Uterus (tissue), 4 donors: ENCODE data around the gene SLIT3. TPM values are rescaled to one million over a fixed set of nuclear protein-coding genes. Genes with fewer than 3 reads are reported as not detected.

Experiments
- DNase-seq, 2 donors: peaks; one replicate each; pipeline ENCODE4 v3.0.0-alpha.2; 2019 to 2020
- H3K27ac ChIP-seq, 2 donors: fragments of 200-600 bp; sonication (generic); 1 replicate in 1 of 2; 2 replicates in 1 of 2; pipeline ENCODE4 v1.5.1; 2016 to 2018
- H3K27me3 ChIP-seq, 2 donors: fragments of 200-600 bp; sonication (generic); one replicate each; pipeline ENCODE4 v1.5.1; 2018 to 2019; ENCODE audit warnings: control low read depth in 1 of 2
- H3K36me3 ChIP-seq, 2 donors: fragments of 200-600 bp; sonication (generic); one replicate each; pipeline ENCODE4 v1.5.1; 2019; ENCODE audit warnings: control low read depth in 1 of 2
- H3K4me1 ChIP-seq, 2 donors: fragments of 200-600 bp; sonication (generic); one replicate each; pipeline ENCODE4 v1.5.1; 2018 to 2019; ENCODE audit warnings: control low read depth in 1 of 2
- H3K4me3 ChIP-seq, 2 donors: fragments of 200-600 bp; sonication (generic); 1 replicate in 1 of 2; 2 replicates in 1 of 2; pipeline ENCODE4 v1.5.1; 2018 to 2019; ENCODE audit warnings: mild to moderate bottlenecking in 1 of 2
- H3K9me3 ChIP-seq, 2 donors: fragments of 200-600 bp; sonication (generic); one replicate each; pipeline ENCODE4 v1.5.1; 2019; ENCODE audit warnings: control low read depth in 1 of 2
- CTCF ChIP-seq, 4 experiments: fragments of 200-600 bp in 2 of 4; fragments of 450-650 bp in 2 of 4; sonication (generic) in 2 of 4; IDR thresholded peaks; one replicate each; pipeline ENCODE4 v1.5.1; 2016 to 2019; ENCODE audit warnings: antibody characterized with exemption in 4 of 4, mild to moderate bottlenecking in 2 of 4, moderate library complexity in 1 of 4
- POLR2A ChIP-seq, 2 donors: fragments of 450-650 bp; IDR thresholded peaks; one replicate each; pipeline ENCODE4 v1.6.1; 2016; ENCODE audit warnings: antibody characterized with exemption in 2 of 2, mild to moderate bottlenecking in 1 of 2, moderate library complexity in 1 of 2
- intact Hi-C: fragments of 100-400 bp; cut with DNase I; formaldehyde crosslinking; loops from one replicate; pipeline ENCODE4 v1.15.1; 2023; ENCODE audit warnings: low total_unique reads
- total RNA-seq, 4 donors: library from RNA; depleted of rRNA in 3 of 4; stranded (reverse); fragments of >200 nt in 3 of 4; gene quantifications; one replicate each; pipeline versions ENCODE4 v1.1.0 to v1.2.4, GENCODE V29; 2014 to 2023
- donor health status: DM: yes; HTN: yes; CAD: no.

The SLIT3 gene
- total RNA-seq, 4 donors from 2014 or later = 9.4 to 62.2 (median 28.1) TPM

GRCh38 chr5:169050146-169050571 lies 250.8 kb downstream of the SLIT3 start:
- no peaks in the 10 kb centered on the region for H3K27me3 ChIP-seq
- intact Hi-C loops = no loop called here
- no peak overlapping the region for H3K4me3 ChIP-seq
- no peaks in the 10 kb centered on the region for H3K4me1 ChIP-seq
- H3K27ac ChIP-seq = no peak overlapping the region
- no peak for TF ChIP-seq CTCF (IDR thresholded peaks at IDR 0.05)
- no peak for TF ChIP-seq POLR2A (IDR thresholded peaks at IDR 0.05)
- DNase-seq = no peak
- no peaks in the 10 kb centered on the region for H3K9me3 ChIP-seq
- no peaks in the 10 kb centered on the region for H3K36me3 ChIP-seq

DNA sequence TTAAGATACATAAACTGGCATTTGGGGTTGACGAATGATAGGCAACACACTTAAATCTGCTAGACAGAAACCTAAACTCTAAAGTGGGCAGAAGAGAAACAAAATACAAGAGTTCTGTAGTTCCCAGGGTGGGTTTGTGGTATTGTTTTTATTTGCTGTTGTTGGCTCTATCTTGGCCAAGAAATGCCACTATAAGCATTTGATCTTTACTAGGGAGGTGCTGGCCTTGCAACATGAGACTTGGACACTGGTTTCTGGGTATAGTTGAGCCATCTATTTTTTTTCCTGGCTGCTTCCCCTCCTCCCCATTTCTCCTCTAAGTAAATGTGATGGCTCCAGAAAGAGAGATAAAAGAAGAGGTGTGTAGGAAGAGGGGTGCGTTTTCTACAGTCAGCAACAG lies 251.2 kb downstream of the SLIT3 start:
- no peak for DNase-seq
- no peak for TF ChIP-seq CTCF (IDR thresholded peaks at IDR 0.05)
- no peak for TF ChIP-seq POLR2A (IDR thresholded peaks at IDR 0.05)
- intact Hi-C loops = no loop called here
- no peak overlapping the region for H3K4me3 ChIP-seq
- no peaks in the 10 kb centered on the region for H3K27me3 ChIP-seq
- H3K9me3 ChIP-seq = no peaks in the 10 kb centered on the region
- H3K27ac ChIP-seq = no peak overlapping the region
- no peaks in the 10 kb centered on the region for H3K4me1 ChIP-seq
- H3K36me3 ChIP-seq = no peaks in the 10 kb centered on the region

DNA sequence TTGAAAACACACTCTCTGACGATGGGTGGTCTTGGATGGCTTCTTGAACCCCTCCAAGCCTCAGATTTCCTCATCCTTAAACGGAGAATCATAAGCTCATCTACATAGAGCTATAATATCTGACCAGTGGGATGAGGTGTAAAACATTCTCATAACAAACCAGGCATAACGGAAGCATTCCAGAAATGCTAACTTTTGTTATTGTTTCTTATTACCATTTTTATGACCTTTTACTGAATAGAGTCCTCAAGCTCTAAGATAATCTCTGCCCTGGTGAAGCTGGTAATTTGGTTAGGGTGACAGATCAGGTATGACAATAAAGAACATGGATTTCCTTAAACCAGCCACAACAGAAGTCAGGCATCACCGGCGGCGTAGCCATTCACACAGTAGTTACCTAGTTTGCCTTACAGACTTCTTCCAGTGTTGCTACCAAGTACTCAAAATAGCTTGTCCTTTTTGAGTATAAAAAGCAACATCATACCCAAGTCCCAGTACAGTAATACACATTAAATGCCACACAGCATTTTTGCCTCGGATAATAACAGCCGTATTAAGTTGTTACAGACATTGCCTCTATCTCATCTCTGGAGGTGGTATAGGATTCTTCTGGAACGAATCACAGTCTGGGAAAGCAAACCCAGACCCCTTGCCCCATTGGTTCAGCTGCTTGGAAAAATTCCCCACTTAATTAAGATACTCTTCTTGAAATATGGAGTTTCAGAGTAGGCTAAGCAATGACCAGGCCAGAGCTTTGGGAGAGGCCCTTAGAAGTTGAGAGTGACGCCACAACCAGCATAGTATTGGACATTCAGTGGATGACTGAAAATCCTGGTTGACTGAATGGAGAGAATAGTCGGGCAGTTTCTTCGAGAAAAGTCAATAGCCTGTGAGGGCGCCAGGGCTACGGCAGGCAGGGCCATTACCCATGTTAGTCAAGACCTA lies 252.5 kb downstream of the SLIT3 start:
- no peaks in the 10 kb centered on the region for H3K36me3 ChIP-seq
- no peak overlapping the region for H3K4me3 ChIP-seq
- H3K27ac ChIP-seq = no peak overlapping the region
- no peak for DNase-seq
- no peaks in the 10 kb centered on the region for H3K9me3 ChIP-seq
- no peaks in the 10 kb centered on the region for H3K27me3 ChIP-seq
- no peak for TF ChIP-seq CTCF (IDR thresholded peaks at IDR 0.05)
- TF ChIP-seq POLR2A (IDR thresholded peaks at IDR 0.05) = no peak
- H3K4me1 ChIP-seq = no peaks in the 10 kb centered on the region
- intact Hi-C loops = no loop called here

- Histone ChIP-seq H3K4me1 (no peaks in the 10 kb centered on the region), H3K27me3 (no peaks in the 10 kb centered on the region), H3K36me3 (no peaks in the 10 kb centered on the region), H3K27ac (no peak overlapping the region), H3K9me3 (no peaks in the 10 kb centered on the region), H3K4me3 (no peak overlapping the region)
- intact Hi-C loops = no loop called here
- no peak for DNase-seq
- TF ChIP-seq POLR2A (IDR thresholded peaks at IDR 0.05) (no peak), CTCF (IDR thresholded peaks at IDR 0.05) (no peak)
Measured at GRCh38 chr5:169044962-169045361, 256.0 kb downstream of the SLIT3 start.

DNA sequence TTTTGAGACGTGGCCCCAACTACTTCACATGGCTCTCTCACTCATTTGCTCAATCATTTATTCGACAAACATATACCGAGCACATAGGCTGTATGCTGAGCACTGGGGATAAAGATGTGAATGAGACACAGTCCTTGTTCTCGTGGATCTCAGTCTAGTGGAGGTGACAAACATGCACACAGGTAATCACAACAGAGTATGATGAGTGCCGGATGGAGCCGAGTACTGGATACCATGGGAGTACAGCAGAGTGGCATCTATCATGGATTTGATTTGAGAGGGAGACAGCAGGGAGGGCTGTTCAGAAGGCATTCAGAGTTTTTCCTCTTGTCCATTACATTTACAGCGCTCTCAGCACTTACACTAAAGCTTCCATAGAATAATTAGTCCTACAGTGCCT lies 259.8 kb downstream of the SLIT3 start:
- intact Hi-C loops = no loop called here

More for the DNA sequence above, 259.8 kb downstream of the SLIT3 start:
- Histone ChIP-seq H3K9me3 (no peaks in the 10 kb centered on the region), H3K27ac (no peak overlapping the region), H3K4me1 (no peaks in the 10 kb centered on the region), H3K4me3 (no peak overlapping the region), H3K27me3 (no peaks in the 10 kb centered on the region), H3K36me3 (no peaks in the 10 kb centered on the region)
- DNase-seq = no peak
- TF ChIP-seq POLR2A (IDR thresholded peaks at IDR 0.05) (no peak), CTCF (IDR thresholded peaks at IDR 0.05) (no peak)
